Lower leg skin (tissue), 3 donors: Measurements from ENCODE around the gene DTNBP1.

Experiments used
- POLR2A ChIP-seq, 2 donors: fragments of 450-650 bp; IDR thresholded peaks; one replicate each; pipeline ENCODE4 v1.6.1; 2016 to 2017; ENCODE audit warnings: antibody characterized with exemption in 2 of 2, mild to moderate bottlenecking in 1 of 2, moderate library complexity in 1 of 2
- TF ChIP-seq, protein P1 (sequence below), 3 donors: fragments of 450-650 bp; IDR thresholded peaks; one replicate each; pipeline ENCODE4 v1.5.1; 2016; ENCODE audit warnings: antibody characterized with exemption in 3 of 3, mild to moderate bottlenecking in 3 of 3, moderate library complexity in 2 of 3

DNA sequence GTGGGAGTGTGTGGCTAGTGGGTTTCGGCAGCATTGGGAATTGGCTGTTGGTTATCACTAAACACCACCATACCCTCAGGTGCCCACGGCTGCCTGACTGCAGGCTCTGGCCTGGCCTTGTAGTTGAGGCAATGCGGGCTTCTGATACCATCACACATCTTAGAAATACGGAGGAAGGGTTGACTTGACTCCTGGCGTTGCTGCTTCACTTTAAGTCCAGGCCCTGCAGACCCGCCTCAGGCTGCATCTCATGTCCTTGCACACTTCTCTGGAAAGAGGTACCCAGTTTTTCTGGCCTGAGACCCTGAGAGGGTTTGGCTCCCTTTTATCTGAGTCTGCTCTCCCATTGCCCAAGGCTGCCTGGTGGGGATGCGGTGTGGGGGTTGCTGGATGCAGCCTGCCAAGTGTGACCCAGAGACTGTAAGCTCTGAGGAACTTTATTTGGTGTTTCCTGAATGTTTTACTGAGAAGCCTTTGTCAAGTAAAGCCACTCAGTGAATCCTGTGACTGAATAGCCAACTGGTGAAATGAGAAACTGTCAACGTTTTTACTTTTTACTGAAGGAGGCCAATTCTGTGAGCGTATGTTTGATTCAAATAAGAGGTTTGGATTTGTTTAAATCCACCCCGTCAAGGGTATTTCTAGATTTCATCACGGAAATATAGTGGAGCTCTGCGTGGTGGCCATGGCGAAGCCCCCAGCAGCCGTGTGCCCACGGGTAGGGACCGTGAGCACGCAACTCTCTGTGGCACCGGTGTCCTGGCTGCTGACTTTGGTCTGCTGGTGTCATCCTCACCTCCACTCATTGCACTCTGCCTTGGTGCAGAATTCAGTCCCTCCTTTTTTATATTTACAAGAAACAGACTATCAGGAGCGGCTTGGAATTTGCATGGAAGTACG, 160.1 kb downstream of the DTNBP1 start:
- no peak for TF ChIP-seq POLR2A (IDR thresholded peaks at IDR 0.05)
- TF ChIP-seq, protein P1, sequence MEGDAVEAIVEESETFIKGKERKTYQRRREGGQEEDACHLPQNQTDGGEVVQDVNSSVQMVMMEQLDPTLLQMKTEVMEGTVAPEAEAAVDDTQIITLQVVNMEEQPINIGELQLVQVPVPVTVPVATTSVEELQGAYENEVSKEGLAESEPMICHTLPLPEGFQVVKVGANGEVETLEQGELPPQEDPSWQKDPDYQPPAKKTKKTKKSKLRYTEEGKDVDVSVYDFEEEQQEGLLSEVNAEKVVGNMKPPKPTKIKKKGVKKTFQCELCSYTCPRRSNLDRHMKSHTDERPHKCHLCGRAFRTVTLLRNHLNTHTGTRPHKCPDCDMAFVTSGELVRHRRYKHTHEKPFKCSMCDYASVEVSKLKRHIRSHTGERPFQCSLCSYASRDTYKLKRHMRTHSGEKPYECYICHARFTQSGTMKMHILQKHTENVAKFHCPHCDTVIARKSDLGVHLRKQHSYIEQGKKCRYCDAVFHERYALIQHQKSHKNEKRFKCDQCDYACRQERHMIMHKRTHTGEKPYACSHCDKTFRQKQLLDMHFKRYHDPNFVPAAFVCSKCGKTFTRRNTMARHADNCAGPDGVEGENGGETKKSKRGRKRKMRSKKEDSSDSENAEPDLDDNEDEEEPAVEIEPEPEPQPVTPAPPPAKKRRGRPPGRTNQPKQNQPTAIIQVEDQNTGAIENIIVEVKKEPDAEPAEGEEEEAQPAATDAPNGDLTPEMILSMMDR (IDR thresholded peaks at IDR 0.05) = no peak
